GM12878 (cell line): ENCODE measurements around the gene CAMK2D. TPM values are rescaled to one million over a fixed set of nuclear protein-coding genes. Genes with fewer than 3 reads are reported as not detected.

Experiments used
- ATAC-seq: fragments of 200-7000 bp; cut with Tn5 transposase; 3 replicates; pipeline ENCODE4 v1.9.1; 2020; ENCODE audit warnings: mild to moderate bottlenecking, moderate library complexity
- BruUV-seq: library from RNA; stranded (reverse); fragments of 400-500 nt; replicated peaks from 2 replicates; lab custom pipeline; 2021; lab: Mats Ljungman, UMichigan
- CTCF ChIA-PET: fragments of 300-600 bp; sonication (Branson Sonifier 250); formaldehyde crosslinking; extraction: SDS; loops from one replicate; lab custom pipeline; 2021; ENCODE audit warnings: inconsistent platforms; lab: Yijun Ruan, JAX
- POLR2A ChIA-PET: fragments of 350-600 bp; formaldehyde crosslinking; extraction: SDS; loops from one replicate; lab custom pipeline; 2021; ENCODE audit warnings: inconsistent platforms; lab: Charles Lee
- RAD21 ChIA-PET: fragments of 300-600 bp; sonication (Branson Sonifier 250); formaldehyde crosslinking; loops from one replicate; lab custom pipeline; 2023; ENCODE audit warnings: antibody characterized with exemption; ENCODE audit not compliant: unreplicated experiment; lab: Charles Lee
- SMC1A ChIA-PET: fragments of 300-600 bp; sonication (Branson Sonifier 250); formaldehyde crosslinking; loops from one replicate; lab custom pipeline; 2023; ENCODE audit not compliant: unreplicated experiment, uncharacterized antibody; lab: Charles Lee
- DNase-seq: peaks from one replicate; pipeline ENCODE4 v3.0.0-alpha.2; 2011; ENCODE audit warnings: low read depth, low spot score
- FAIRE-seq: peaks from 3 replicates; lab custom pipeline; 2011; peaks lifted over from hg19 to GRCh38; lab: Jason Lieb, UNC
- H2AFZ ChIP-seq: 2 replicates; pipeline ENCODE4 v1.6.0; 2011; ENCODE audit warnings: low read depth, low read length, control low read depth; ENCODE audit not compliant: control insufficient read depth
- H3K27ac ChIP-seq: 2 replicates; pipeline ENCODE4 v1.5.1; 2011; ENCODE audit warnings: control low read depth; ENCODE audit not compliant: control insufficient read depth, insufficient read depth
- H3K27me3 ChIP-seq, 2 experiments: replicated peaks in 1 of 2; 2 replicates each; pipeline versions ENCODE4 v1.6.0 to v1.6.1; 2011; ENCODE audit warnings: low read length in 1 of 2; ENCODE audit not compliant: control insufficient read depth in 2 of 2, insufficient read depth in 2 of 2
- H3K36me3 ChIP-seq, 2 experiments: 2 replicates each; pipeline ENCODE4 v1.5.1; 2011; ENCODE audit warnings: low read length in 1 of 2; ENCODE audit not compliant: control insufficient read depth in 2 of 2, insufficient read depth in 2 of 2
- H3K4me1 ChIP-seq: 2 replicates; pipeline ENCODE4 v1.6.1; 2011; ENCODE audit warnings: mild to moderate bottlenecking, low read length, moderate library complexity, mixed read lengths; ENCODE audit not compliant: control insufficient read depth, insufficient read depth
- H3K4me2 ChIP-seq: 2 replicates; pipeline ENCODE4 v1.6.0; 2011; ENCODE audit warnings: control low read depth; ENCODE audit not compliant: control insufficient read depth, insufficient read depth
- H3K4me3 ChIP-seq: fragments of 200-600 bp; sonication (generic); 2 replicates; pipeline ENCODE4 v1.5.1; 2016
- H3K79me2 ChIP-seq: 2 replicates; pipeline ENCODE4 v1.6.0; 2011; ENCODE audit warnings: low read length; ENCODE audit not compliant: control insufficient read depth, insufficient read depth
- H3K9ac ChIP-seq: 2 replicates; pipeline ENCODE4 v1.8.0; 2011; ENCODE audit warnings: low read length, control low read depth, mixed read lengths; ENCODE audit not compliant: control insufficient read depth, insufficient read depth
- H3K9me3 ChIP-seq: replicated peaks from 3 replicates; pipeline ENCODE4 v1.5.1; 2011; ENCODE audit warnings: mild to moderate bottlenecking, low read length; ENCODE audit not compliant: control insufficient read depth, insufficient read depth
- H4K20me1 ChIP-seq: 2 replicates; pipeline ENCODE4 v1.6.0; 2011; ENCODE audit not compliant: control insufficient read depth, insufficient read depth
- CHD2 ChIP-seq: IDR thresholded peaks from 2 replicates; pipeline ENCODE4 v1.6.1; 2011; ENCODE audit warnings: low read depth, low read length, improper control_type of control experiment, borderline replicate concordance
- FOS ChIP-seq: IDR thresholded peaks from 3 replicates; pipeline ENCODE4 v1.6.1; 2011; ENCODE audit warnings: borderline replicate concordance; ENCODE audit not compliant: insufficient read length; ENCODE audit errors: extremely low read depth
- FOXK2 ChIP-seq: fragments of 450-650 bp; IDR thresholded peaks from 2 replicates; pipeline ENCODE4 v1.6.1; 2017; ENCODE audit warnings: mild to moderate bottlenecking, moderate library complexity
- HCFC1 ChIP-seq: fragments of 150-350 bp; IDR thresholded peaks from 2 replicates; pipeline ENCODE4 v1.6.1; 2014; ENCODE audit warnings: low read length
- IKZF1 ChIP-seq: fragments of 450-650 bp; conservative IDR thresholded peaks from 2 replicates; pipeline ENCODE4 v1.6.1; 2017; ENCODE audit warnings: antibody characterized with exemption, mild to moderate bottlenecking
- NKRF ChIP-seq: fragments of 450-650 bp; conservative IDR thresholded peaks from 2 replicates; pipeline ENCODE4 v1.6.1; 2017; ENCODE audit warnings: mild to moderate bottlenecking, moderate library complexity
- RBBP5 ChIP-seq: fragments of 200-600 bp; sonication (generic); conservative IDR thresholded peaks from 2 replicates; pipeline ENCODE4 v1.6.1; 2016
- RELB ChIP-seq: fragments of 450-650 bp; IDR thresholded peaks from 2 replicates; pipeline ENCODE4 v1.6.1; 2017; ENCODE audit warnings: low read depth, mild to moderate bottlenecking, moderate library complexity
- TCF12 ChIP-seq: IDR thresholded peaks from 2 replicates; pipeline ENCODE4 v1.6.1; 2011; ENCODE audit warnings: low read depth, mild to moderate bottlenecking, low read length
- ZNF592 ChIP-seq: fragments of 450-650 bp; IDR thresholded peaks from 2 replicates; pipeline ENCODE4 v1.6.1; 2017; ENCODE audit warnings: mild to moderate bottlenecking, moderate library complexity
- ZZZ3 ChIP-seq: IDR thresholded peaks from 2 replicates; pipeline ENCODE4 v1.6.1; 2011; ENCODE audit warnings: low read depth; ENCODE audit not compliant: control insufficient read depth, insufficient read length
- WGBS: methylation state at CpG from one replicate; pipeline ENCODE4 v1.1.6; 2016; ENCODE audit warnings: low lambda C conversion rate; ENCODE audit not compliant: insufficient replicate concordance, insufficient coverage; ENCODE audit errors: missing lambda C conversion rate; 5-methylcytosine and 5-hydroxymethylcytosine counted together
- in situ Hi-C: fragments of 300-500 bp; cut with MboI; formaldehyde crosslinking; loops from 9 replicates; pipeline ENCODE4 v1.14.3; 2018; ENCODE audit warnings: mixed read lengths
- intact Hi-C: fragments of 100-400 bp; cut with micrococcal nuclease; formaldehyde crosslinking; loops from one replicate; pipeline ENCODE4 v1.14.2; 2022; ENCODE audit not compliant: unreplicated experiment
- polyA plus RNA-seq, 11 experiments: library from polyadenylated mRNA; depleted of rRNA in 4 of 11; unstranded in 6 of 11; stranded (reverse) in 5 of 11; fragments of >200 nt; fragmentation: Nextera tagmentation in 4 of 11; fragmentation: Illumina TruSeq in 1 of 11; extraction: Ambion mirVana in 4 of 11; extraction: Trizol in 1 of 11; gene quantifications; 1 replicate in 1 of 11; 2 replicates in 10 of 11; pipeline versions ENCODE4 v1.2.1 to v1.2.3, GENCODE V29; 2011 to 2016; ENCODE audit warnings: inconsistent platforms in 2 of 11, missing spikeins in 2 of 11, low read depth in 1 of 11
- total RNA-seq, 4 experiments: library from RNA; depleted of rRNA in 3 of 4; stranded (reverse); fragments of >200 nt in 3 of 4; fragmentation: Illumina TruSeq in 1 of 4; extraction: Trizol in 1 of 4; gene quantifications; 2 replicates each; pipeline versions ENCODE4 v1.2.1 to v1.2.3, GENCODE V29; 2013 to 2021

The CAMK2D gene
- total and polyA plus RNA-seq, 10 of the 15 experiments (the other 5 are each of a cell fraction or from before 2014, with no cell fraction given): 6.9 to 88.5 (median 12.9) TPM

- TF ChIP-seq NKRF (no peak), RBBP5 (no peak)
- TF ChIP-seq, all 136 proteins: peak for 0
Measured at GRCh38 chr4:113419631-113420030, 341.9 kb downstream of the CAMK2D start (continued).

- ATAC-seq: no peak
- DNase-seq: no peak
- Histone ChIP-seq H3K4me2 (no peak overlapping the region), H4K20me1 (no peaks in the 10 kb centered on the region), H3K4me3 (no peak overlapping the region), H3K4me1 (no peaks in the 10 kb centered on the region), H3K27ac (no peak overlapping the region), H3K36me3 (no peaks in the 10 kb centered on the region), H2AFZ (no peak overlapping the region), H3K9ac (no peak overlapping the region), H3K27me3 (no peaks in the 10 kb centered on the region), H3K79me2 (no peaks in the 10 kb centered on the region), H3K9me3 (no peaks in the 10 kb centered on the region)
- in situ Hi-C loops (no loop called here), intact Hi-C loops (no loop called here)
- ChIA-PET POLR2A (no interaction called here), RAD21 (no interaction called here), CTCF (interaction anchor here (1.0 kb wide), 1 partner anchor 17 kb away, joined by 5 read pairs; no protein-coding TSS in a partner anchor)
- 37% methylated on average over 4 of the region's 4 CpGs for WGBS
- FAIRE-seq: no peak
- no TSS peak for BruUV-seq
- TF ChIP-seq ZZZ3 (no peak), FOXK2 (no peak), CHD2 (no peak), FOS (no peak), ZNF592 (no peak), RELB (no peak), IKZF1 (no peak), HCFC1 (no peak), TCF12 (no peak)
- TF ChIP-seq, all 136 proteins: peak for 0
- SMC1A ChIA-PET: interaction anchor here (0.6 to 2.0 kb wide), 3 partner anchors 10 to 18 kb away, joined by 3 to 7 read pairs (median 3); no protein-coding TSS in a partner anchor
Measured at GRCh38 chr4:113411496-113411938, 350.0 kb downstream of the CAMK2D start.
